Nephron progenitor cell (in vitro differentiated cells): ENCODE results near the gene ZNF785.

Experiments used
- DNase-seq: peaks from one replicate; pipeline ENCODE4 v3.0.0; 2021
- H3K27ac Mint-ChIP-seq: 2 replicates; pipeline ENCODE4 v1.8.0; 2021; ENCODE audit warnings: mild to moderate bottlenecking, moderate library complexity, mixed read lengths
- H3K27me3 Mint-ChIP-seq: 2 replicates; pipeline ENCODE4 v1.8.0; 2021; ENCODE audit warnings: mild to moderate bottlenecking, low read depth, mixed read lengths; ENCODE audit not compliant: poor library complexity
- H3K36me3 Mint-ChIP-seq: 2 replicates; pipeline ENCODE4 v1.8.0; 2021; ENCODE audit warnings: low read depth, mixed read lengths
- H3K4me1 Mint-ChIP-seq: 2 replicates; pipeline ENCODE4 v1.8.0; 2021; ENCODE audit warnings: mixed read lengths
- H3K4me3 Mint-ChIP-seq: 2 replicates; pipeline ENCODE4 v1.8.0; 2021; ENCODE audit warnings: mild to moderate bottlenecking, moderate library complexity, mixed read lengths
- H3K9me3 Mint-ChIP-seq: 2 replicates; pipeline ENCODE4 v1.8.0; 2021; ENCODE audit warnings: mild to moderate bottlenecking, moderate library complexity, mixed read lengths
- TF ChIP-seq, protein P1 (sequence below): fragments of 200-600 bp; sonication (generic); IDR thresholded peaks from 2 replicates; pipeline ENCODE4 v1.5.0; 2021; ENCODE audit warnings: antibody characterized with exemption

The ZNF785 gene

DNA sequence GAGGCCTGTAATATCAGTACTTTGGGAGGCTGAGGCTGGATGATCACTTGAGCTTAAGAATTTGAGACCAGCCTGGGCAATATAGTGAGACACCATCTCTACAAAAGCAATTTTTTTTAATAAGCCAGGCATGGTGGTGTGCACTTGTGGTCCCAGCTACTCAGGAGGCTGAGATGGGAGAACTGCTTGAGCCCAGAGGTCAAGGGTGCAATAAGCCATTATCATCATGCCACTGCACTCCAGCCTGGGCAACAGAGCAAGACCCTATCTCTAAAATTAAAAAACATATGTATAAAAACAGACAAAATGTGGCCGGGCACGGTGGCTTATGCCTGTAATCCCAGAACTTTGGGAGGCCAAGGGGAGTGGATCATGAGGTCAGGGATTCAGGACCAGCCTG, 3.2 kb upstream of the ZNF785 start:
- Mint-ChIP-seq H3K27me3 (peaks cover 4% of the 10 kb centered on the region), H3K27ac (no peak overlapping the region)

GRCh38 chr16:30585022-30585399, 486 bp downstream of the ZNF785 start:
- no peak for DNase-seq
- TF ChIP-seq, protein P1, sequence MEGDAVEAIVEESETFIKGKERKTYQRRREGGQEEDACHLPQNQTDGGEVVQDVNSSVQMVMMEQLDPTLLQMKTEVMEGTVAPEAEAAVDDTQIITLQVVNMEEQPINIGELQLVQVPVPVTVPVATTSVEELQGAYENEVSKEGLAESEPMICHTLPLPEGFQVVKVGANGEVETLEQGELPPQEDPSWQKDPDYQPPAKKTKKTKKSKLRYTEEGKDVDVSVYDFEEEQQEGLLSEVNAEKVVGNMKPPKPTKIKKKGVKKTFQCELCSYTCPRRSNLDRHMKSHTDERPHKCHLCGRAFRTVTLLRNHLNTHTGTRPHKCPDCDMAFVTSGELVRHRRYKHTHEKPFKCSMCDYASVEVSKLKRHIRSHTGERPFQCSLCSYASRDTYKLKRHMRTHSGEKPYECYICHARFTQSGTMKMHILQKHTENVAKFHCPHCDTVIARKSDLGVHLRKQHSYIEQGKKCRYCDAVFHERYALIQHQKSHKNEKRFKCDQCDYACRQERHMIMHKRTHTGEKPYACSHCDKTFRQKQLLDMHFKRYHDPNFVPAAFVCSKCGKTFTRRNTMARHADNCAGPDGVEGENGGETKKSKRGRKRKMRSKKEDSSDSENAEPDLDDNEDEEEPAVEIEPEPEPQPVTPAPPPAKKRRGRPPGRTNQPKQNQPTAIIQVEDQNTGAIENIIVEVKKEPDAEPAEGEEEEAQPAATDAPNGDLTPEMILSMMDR = no peak
- Mint-ChIP-seq H3K9me3 (peaks cover 4% of the 10 kb centered on the region), H3K4me1 (peaks cover 38% of the 10 kb centered on the region), H3K36me3 (peaks cover 44% of the 10 kb centered on the region), H3K27me3 (no peaks in the 10 kb centered on the region), H3K27ac (no peak overlapping the region), H3K4me3 (peak overlapping the region; percentile 87)

More for the DNA sequence above, 3.2 kb upstream of the ZNF785 start:
- Mint-ChIP-seq H3K4me1 (peaks cover 23% of the 10 kb centered on the region), H3K36me3 (peaks cover 31% of the 10 kb centered on the region), H3K9me3 (peaks cover 4% of the 10 kb centered on the region), H3K4me3 (no peak overlapping the region)
- DNase-seq = no peak
- TF ChIP-seq, protein P1 = no peak

GRCh38 chr16:30582611-30583340, 2.7 kb downstream of the ZNF785 start:
- peaks cover 56% of the 10 kb centered on the region for H3K36me3 Mint-ChIP-seq
- H3K4me1 Mint-ChIP-seq = peaks cover 35% of the 10 kb centered on the region
- H3K9me3 Mint-ChIP-seq = peaks cover 4% of the 10 kb centered on the region
- DNase-seq = no peak
- TF ChIP-seq, protein P1 = no peak
- H3K27ac Mint-ChIP-seq = peak overlapping the region; percentile 62
- peaks cover 3% of the 10 kb centered on the region for H3K27me3 Mint-ChIP-seq
- H3K4me3 Mint-ChIP-seq = no peak overlapping the region

DNA sequence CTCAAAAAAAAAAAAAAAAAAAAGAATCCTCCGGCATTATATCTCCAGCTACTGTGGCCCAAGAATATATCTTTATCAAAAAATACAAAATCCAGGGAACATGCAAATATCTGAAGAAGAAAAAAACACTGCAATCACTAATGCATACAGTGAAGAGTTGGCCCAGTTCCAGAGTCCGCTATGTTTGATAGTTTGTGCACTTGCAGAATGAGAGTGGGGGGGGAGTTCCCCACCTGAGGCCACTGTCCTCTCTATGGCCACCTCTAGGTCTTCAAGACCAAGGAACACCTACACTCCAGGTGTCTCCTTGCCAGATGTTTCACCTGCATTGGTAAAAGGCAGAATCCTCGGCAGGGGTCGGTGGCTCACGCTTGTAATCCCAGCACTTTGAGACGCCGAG, 4.0 kb downstream of the ZNF785 start:
- Mint-ChIP-seq H3K27ac (no peak overlapping the region), H3K4me1 (peaks cover 31% of the 10 kb centered on the region), H3K4me3 (no peak overlapping the region), H3K27me3 (peaks cover 3% of the 10 kb centered on the region), H3K36me3 (peaks cover 50% of the 10 kb centered on the region), H3K9me3 (peaks cover 4% of the 10 kb centered on the region)
- TF ChIP-seq, protein P1 = no peak
- DNase-seq = no peak

DNA sequence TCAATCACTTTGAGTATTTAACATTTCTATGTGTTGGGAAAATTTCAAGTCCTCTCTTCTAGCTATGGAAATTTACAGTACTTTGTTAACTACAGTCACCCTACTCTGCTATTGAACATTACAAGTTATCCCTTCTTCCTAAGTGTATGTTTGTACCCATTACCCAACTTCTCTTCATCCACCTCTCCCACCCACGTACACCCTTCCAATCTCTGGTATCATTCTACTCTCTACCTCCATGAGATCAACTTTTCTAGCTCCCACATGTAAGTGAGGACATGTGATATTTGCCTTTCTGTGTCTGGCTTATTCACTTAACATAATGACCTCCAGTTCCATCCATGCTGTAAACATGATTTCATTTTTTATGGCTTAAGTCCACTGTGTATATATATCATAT, 10.8 kb downstream of the ZNF785 start:
- Mint-ChIP-seq H3K9me3 (no peaks in the 10 kb centered on the region), H3K36me3 (peaks cover 20% of the 10 kb centered on the region), H3K27ac (peak overlapping the region; percentile 44), H3K4me3 (no peak overlapping the region), H3K4me1 (peaks cover 23% of the 10 kb centered on the region), H3K27me3 (peaks cover 9% of the 10 kb centered on the region)
- TF ChIP-seq, protein P1 = no peak
- no peak for DNase-seq
